HG02623 (cell line): ENCODE measurements around the gene PTGFR.

Experiments
- ATAC-seq: cut with Tn5 transposase; IDR thresholded peaks from one replicate; pipeline ENCODE4 v1.9.1; 2021; ENCODE audit warnings: moderate library complexity; ENCODE audit not compliant: unreplicated experiment

Gene PTGFR

DNA sequence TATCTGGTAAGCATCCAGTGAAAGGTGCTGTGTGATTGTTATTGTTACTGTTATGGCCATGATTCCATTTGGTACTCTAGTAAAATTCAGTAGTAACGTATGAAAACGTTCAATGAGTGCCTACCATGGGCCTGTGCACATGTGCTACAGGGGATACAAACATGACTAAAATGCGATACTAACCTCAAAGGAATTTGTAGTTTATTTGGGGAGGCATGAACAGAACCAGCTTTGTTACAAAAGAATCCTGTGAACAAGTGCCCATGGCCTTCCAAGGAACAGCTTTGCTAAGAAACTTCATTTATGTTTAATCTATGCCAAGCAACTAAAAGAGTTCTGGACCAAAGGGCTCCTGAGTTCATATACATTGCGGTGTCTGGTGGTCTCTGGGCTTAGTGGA is 28.7 kb downstream of the PTGFR start:
- no peak for ATAC-seq

DNA sequence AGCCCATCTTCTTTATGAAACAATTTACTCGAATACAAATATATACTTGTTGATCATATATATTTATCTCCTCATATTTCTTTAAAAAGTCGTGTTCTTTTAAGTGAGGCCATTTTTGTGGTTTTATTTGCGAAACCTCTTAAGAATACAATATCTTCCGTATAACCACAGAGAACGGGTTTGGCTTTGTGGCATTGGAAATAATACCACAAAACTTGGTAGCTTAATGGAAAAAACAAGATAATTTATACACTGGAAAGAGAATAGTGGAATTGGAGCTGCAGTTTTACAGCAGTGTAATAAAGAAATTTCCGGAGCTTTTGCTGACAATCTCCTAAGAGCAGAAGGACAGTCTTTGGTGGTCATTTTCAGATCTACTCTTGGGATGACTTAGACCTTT is 29.4 kb downstream of the PTGFR start:
- no peak for ATAC-seq

DNA sequence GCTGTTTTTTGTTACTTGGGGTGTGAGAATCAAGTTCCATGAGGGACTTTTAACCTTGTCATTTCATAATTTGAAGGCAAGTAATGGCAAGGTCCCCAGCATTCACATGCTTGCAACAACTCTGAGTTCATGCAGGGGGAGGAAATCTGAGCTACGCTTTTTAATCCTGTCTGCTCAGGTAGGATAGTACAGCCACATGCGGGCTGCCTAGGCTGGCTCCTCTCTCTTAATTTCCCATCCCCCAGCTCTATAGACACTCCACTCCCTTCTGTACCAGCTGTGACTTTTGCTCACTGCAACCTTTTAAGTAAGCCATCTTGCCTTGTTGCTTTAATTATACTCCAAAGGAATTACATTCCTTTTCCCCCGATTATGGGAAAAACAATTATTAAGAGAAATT is 30.1 kb downstream of the PTGFR start:
- no peak for ATAC-seq

DNA sequence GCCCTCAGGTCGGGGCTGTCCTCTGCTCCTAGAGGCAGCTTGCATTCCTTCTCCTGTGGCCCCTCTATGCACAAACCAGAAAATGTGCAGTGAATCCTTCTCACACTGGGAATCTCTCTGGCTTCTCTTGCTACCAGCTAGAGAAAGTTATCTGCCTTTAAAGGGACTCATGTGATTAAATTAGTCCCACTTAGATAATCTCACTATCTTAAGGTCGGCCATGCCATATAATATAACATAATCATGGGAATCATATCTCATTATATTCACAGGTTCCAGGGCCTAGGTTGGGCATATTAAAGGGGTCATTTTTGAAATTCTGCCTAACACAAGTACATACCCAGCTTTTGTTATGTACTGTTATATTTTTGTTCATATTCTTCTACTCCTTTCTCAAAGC is 31.4 kb downstream of the PTGFR start:
- ATAC-seq: no peak

DNA sequence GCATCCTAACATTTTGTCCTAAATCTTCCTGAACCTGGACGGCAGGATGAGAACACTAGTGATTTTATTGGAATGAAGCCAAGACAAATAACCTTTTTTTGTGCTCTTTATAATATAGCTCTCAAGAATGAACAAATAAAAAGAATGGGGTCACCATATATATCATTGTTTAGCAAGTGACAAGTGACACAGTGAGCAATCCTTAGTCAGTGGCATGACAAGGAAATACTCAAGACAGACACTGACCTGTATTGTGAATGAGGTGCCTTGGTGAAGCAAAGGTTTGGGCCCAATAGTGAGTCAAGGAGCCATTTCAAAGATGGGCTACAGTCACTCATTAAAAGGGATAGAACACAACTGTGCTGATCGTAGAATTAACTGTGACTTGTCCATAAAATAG is 35.7 kb downstream of the PTGFR start:
- no peak for ATAC-seq

DNA sequence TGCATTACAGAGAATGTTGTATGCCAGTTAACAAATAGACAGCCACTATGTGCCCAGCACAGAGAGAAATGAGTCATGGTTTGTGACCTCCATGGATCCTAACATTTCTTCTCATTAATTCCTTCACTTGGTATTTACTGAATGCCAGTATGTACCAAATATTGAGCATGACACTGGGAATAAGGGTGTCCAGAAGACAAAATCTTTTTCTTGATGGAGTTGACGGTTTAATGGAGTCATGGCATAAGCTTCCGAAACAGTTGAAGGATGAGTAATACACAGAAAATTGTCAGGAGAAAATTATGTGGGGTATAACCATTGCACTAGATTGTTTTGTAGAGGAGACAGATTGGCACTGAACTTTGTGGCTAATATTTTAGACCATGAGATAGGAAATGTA is 36.9 kb downstream of the PTGFR start:
- no peak for ATAC-seq

DNA sequence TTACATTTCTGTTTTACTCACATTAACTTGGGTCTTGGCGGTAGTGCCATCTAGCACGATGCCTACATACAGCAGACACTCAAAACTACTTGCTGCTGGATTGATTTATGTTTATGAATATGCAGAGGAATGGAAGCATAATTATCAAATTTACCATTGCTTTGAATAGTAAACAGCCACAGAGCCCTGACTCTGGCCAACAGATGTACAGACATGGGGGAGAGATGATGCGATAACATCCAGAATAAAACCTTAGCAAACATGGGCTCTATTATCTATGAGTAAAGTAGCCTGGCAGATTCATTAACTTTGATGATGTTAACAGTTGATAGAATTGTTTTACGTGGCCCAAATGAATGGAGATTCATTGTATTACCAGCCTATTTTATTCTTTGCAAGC is 42.8 kb downstream of the PTGFR start:
- no peak for ATAC-seq

DNA sequence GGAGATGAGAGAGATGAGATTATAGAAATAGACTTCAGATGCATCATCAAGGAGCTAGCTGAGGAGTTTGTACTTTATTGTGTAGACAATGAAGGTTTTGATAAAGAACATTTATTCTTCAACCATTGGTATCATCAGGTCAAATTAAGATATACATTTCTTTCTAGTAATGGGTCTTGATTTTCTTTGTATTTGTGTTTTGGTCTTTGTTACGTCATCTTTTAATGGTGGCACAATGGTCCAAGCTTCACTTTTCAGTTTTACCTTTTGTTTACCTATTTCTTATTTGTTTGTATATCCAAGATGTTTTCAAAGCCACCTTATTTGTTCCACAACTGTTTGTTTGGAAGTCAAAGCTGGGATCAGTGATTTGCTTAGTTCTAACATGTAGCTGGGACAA is 44.5 kb downstream of the PTGFR start:
- no peak for ATAC-seq

DNA sequence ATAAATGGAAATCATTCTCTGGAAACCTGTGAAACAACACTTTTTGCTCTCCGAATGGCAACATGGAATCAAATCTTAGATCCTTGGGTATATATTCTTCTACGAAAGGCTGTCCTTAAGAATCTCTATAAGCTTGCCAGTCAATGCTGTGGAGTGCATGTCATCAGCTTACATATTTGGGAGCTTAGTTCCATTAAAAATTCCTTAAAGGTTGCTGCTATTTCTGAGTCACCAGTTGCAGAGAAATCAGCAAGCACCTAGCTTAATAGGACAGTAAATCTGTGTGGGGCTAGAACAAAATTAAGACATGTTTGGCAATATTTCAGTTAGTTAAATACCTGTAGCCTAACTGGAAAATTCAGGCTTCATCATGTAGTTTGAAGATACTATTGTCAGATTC is 45.7 kb downstream of the PTGFR start:
- ATAC-seq: no peak

DNA sequence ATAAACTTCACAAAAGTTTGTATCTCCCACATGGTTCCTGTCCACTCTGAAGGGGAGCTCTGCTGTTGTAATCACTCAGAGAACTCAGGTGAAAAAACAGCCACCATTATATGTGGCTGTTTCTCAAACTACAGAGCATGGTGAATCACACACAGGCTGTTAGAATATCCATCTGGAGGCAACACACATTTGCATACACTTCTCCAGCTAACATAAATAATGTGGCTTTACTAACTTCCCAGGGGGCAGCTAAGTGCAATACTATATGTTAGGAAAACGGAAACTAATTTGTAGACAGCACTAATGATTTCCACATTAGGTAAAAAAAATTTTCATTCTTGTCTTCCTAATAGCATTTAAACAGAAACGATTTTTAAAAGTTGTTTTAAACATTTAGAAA is 49.3 kb downstream of the PTGFR start:
- ATAC-seq: no peak

DNA sequence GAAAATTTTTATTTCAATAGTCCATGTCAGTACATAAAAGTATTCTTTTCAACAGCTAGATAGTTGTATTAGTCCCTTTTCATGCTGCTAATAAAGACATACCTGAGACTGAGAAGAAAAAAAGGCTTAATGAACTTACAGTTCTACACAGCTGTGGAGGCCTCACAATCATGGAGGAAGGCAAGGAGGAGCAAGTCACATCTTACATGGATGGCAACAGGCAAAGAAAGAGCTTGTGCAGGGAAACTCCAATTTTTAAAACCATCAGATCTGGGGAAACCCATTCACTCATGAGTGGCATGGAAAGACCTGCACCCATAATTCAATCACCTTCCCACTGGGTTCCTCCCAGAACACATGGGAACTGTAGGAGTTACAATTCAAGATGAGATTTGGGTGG is 50.7 kb downstream of the PTGFR start:
- no peak for ATAC-seq

DNA sequence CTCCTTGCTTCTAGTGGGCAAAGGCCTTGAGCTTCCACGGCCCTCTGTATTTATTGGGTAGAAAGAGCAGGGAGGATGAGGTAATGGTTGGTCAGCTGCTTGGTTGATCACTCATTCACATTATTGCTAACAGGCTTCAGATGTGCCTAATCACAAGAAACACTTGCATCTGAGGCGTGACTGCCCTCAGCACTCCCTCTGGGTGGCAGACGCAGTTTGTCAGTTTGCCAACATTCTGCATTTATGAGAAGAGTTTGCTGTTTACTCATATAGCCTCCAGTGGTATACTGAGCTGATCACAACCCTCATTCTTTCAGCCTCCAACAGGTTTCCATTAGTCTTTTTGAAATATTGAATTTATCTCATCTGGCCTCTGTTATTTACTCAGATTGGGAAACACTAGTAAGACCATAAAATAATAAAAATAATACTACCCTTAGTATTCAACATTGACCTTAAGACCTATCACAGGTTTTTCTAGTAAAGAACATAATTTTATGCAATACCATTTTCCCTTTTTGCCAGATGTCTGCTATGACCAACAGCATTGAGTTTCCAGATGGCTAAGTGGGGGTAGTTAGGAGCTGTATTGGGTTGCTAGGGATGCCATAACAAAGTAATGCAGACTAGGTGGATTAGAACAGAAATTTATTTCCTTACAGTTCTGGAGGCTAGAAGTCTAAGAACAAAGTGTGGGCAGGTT is 53.3 kb downstream of the PTGFR start:
- ATAC-seq: no peak

DNA sequence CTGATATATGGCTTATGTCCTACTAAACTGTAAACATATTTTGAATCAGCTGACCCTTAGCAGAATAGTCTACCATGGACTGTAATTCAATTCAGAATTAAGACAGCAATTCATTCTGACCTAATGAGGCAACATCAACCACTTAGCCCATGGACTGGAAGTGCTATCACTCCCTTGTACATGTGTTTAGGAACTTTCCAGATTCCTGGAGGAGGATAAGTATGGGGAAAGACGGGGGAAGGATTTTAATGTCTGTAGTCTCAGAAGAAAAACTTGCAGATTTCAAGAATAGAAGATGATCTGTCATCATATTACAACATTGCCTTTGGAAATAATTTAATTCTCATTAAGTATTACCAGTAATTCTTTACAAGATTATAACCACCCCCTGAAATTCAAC is 56.3 kb downstream of the PTGFR start:
- no peak for ATAC-seq

DNA sequence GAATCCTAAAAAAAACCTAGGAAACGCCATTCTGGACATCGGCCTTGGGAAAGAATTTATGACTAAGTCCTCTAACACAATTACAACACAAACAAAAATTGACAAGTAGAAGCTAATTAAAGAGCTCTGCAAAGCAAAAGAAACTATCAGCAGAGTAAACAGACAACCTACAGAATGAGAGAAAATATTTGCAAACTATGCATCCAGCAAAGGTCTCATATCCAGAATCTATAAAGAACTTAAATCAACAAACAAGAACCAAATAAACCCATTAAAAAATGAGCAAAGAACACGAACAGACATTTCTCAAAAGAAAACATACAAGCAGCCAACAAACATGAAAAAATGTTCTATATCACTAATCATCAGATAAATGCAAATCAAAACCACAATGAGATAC is 58.6 kb downstream of the PTGFR start:
- ATAC-seq: no peak

DNA sequence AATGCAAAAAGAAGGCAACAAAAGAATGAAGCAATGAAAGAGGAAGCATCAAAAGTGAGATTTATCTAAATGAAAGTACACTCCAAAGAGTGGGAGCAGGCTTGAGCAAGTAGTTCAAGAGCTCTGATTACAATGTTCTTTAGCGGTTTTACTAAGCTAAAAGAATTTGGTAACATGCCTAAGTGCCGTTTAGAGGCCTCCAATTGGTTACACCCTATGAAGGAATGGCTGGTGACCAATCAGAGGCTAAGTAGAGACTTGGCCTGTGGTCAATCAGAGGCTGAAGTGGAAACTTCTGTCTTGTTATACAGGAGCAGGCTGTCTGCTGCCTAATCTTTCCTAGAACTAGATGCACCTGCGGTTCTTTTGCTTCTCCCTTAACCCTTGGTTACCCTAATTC is 59.1 kb downstream of the PTGFR start:
- ATAC-seq: no peak

DNA sequence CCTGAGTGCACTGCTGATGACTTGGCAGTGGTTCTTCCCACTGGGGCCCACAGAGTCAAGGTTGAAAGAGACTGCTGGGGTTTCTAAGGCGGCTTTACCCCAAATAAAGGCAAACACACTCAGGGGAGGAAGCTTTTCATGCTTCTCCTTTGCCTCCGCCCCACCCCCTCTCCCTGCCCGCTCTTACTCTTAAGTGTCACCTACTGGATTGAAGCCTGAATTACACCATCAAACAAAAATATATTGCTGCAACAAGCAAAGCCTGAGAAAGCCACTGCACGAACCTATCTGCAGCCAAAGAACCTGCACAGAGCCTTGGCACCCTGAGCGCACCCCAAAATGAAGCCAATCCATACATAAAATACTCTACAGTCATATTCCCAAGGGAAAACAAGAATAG is 63.1 kb downstream of the PTGFR start:
- ATAC-seq: no peak

DNA sequence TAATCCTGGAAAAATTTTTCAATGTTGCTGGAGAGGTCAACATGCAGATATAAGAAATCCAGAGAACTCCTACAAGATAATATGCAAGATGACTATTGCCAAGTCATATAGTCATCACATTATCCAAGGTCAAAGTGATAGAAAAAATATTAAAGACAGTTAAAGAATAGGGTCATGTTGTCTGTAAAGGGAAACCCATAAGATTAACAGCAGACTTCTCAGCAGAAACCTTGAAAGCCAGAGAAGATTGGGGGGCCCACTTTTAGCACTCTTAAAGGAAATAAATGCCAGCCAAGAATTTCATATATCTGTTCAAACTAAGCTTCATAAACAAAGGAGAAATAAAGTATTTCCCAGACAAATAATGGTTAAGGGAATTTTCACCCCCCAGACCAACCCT is 64.1 kb downstream of the PTGFR start:
- no peak for ATAC-seq

DNA sequence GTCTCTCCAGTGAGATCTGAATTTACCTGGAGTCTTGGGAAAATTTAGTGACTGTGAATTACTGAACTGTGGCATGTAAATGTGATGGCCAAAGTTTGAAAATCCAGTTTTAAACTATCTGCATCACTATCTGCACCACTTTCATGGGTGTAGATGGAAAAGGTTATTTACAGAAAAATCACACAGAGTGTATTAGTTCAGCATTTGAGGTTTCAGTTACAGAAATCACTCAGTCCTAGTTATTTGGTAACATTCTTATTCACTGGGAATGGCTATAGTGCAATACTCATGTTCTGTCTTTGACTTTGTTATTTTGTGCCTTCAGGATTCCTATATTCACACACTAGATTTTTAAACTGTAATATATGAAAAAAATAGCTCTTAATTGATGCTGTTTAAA is 68.9 kb downstream of the PTGFR start:
- ATAC-seq: no peak

DNA sequence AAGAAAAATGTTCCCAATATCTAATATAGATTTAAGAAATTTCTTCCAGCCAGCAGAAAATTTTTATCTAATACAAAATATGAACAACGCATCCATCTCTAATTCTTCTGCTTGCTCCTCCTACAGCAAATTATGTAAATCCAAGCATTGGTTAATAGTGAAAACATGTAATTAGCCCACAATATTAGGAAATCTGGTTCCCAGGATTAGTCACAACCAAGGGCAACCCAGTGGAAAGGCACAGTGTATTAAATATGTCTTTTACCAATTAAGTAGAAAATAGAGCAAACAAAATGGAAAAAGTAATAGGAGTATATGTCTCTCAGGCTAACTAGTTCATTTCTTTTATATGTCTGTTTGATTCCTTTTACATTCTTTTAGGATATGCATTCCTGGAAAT is 70.0 kb downstream of the PTGFR start:
- ATAC-seq: no peak

DNA sequence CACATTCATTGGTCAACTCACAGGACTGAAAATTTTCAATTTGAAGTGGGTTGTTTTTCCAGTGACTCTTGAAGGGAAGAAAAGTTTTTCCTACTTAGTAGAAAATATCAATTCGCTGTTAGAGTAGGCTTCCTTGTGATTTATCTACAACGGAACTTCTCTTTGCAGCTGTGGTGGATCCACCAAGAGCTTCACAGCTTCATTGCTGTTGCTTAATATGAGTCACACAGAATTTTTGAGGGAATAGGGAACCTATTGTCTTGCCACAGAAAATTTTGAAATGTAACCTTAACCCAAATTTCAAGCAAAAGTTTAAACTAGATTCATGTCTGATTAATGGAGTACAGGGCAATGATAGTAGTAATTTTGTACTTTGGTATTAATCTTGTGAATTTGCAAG is 71.1 kb downstream of the PTGFR start:
- no peak for ATAC-seq

DNA sequence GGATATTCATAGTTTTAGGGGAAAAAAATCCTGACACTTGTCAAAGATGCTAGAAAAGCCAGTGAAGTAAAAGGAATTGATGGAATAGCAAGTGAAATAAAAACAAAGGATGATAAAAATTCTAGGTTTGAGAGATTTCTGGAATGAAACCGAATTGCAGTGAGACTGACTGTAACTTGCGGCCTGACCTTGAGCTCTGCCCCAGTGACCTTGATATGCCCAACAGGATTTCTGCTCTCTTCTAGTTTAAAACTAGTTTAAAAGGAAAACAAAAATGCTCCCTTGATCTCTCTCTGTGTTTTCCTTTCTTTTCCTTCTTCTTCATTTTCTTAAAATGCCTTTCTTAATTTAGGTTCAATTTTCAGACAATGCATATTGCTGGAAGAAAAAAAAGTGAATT is 74.6 kb downstream of the PTGFR start:
- no peak for ATAC-seq

DNA sequence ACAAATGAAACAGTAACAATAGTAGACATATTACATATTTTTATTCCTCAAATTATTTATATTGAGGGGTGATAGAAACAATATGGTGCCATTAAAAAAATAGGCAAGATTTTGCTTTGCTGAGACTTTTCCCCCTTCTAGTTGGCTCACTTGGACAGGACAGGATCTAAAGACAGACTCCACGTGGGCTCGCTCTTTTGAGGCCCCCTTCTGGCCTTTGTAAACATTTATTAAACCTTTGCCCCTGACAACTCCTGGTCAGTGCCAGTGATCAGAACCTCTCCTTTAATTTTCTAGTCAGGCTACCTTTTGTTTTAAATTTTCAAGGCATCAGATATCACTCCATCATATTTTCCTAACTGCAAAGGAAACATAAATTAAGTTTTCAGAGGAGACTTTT is 79.8 kb downstream of the PTGFR start:
- ATAC-seq: no peak

DNA sequence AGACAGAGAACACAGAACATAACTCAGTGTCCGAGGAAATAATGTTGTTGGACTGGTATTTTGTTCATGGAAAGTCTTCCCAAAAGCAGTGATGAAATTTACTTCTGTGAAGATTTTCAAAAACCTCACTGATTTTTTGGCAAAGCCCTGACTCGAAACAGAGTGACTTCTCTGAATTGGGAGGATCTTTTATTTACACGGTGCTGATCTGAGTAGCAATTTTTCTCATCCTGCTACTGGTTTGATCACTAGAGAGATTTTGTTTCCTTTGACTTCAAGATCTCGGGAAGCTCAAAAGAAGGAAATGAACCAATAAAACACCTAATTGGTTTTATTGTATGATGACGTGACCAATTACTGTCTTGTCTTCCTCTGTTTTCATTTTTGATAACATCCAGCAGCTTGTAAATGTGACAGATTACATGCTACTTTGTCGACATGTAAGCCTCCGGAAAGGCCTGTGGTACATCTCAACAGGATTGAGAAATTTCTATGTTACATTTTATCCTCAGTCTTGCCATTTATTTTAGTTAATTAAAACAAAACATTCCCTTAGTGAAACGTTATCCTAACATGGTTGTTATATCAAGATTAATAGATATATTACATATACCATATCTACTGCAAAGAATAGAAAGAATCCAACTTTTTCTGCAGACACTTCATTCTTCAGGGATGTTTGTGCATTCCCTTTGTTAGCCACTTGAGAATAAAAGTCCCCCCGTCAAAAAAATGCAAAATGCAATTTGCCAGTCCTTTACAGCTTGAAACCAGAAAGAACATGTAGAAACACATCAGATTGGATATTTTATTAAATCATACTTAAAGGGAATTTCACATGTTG is 86.7 kb downstream of the PTGFR start:
- ATAC-seq: no peak
